Left lung (tissue), 10 donors: ENCODE measurements around the gene STX19. TPM values are rescaled to one million over a fixed set of nuclear protein-coding genes. Genes with fewer than 3 reads are reported as not detected.
"Not testable (repeated sequence)": the region's sequence is repeated elsewhere in the genome, so short reads cannot be mapped to it uniquely, and the experiment has no call there.

ENCODE experiments used
- ATAC-seq: fragments of 200-7000 bp; cut with Tn5 transposase; one replicate; pipeline ENCODE4 v1.9.1; 2020; ENCODE audit warnings: moderate library complexity
- DNase-seq, 4 donors: peaks; one replicate each; pipeline ENCODE4 v3.0.0-alpha.2; 2013 to 2020
- H3K27ac ChIP-seq, 2 donors: fragments of 200-600 bp; sonication (generic) in 1 of 2; one replicate each; pipeline versions ENCODE4 v1.5.0 to v1.8.0; 2020 to 2021
- H3K27me3 ChIP-seq, 2 donors: fragments of 200-600 bp; sonication (generic) in 1 of 2; one replicate each; pipeline versions ENCODE4 v1.5.0 to v1.8.0; 2020 to 2021
- H3K36me3 ChIP-seq, 2 donors: fragments of 200-600 bp; sonication (generic) in 1 of 2; one replicate each; pipeline versions ENCODE4 v1.5.0 to v1.8.0; 2020 to 2021
- H3K4me1 ChIP-seq, 2 donors: fragments of 200-600 bp; one replicate each; pipeline ENCODE4 v1.8.0; 2021
- H3K4me3 ChIP-seq, 2 donors: fragments of 200-600 bp; sonication (generic) in 1 of 2; one replicate each; pipeline versions ENCODE4 v1.5.0 to v1.8.0; 2020 to 2021; ENCODE audit warnings: mild to moderate bottlenecking in 1 of 2
- H3K9me3 ChIP-seq, 2 donors: fragments of 200-600 bp; sonication (generic) in 1 of 2; one replicate each; pipeline versions ENCODE4 v1.5.0 to v1.8.0; 2020 to 2021
- CTCF ChIP-seq, 2 donors: fragments of 200-600 bp; sonication (generic) in 1 of 2; IDR thresholded peaks; one replicate each; pipeline versions ENCODE4 v1.5.0 to v1.8.0; 2021; ENCODE audit warnings: antibody characterized with exemption in 2 of 2
- intact Hi-C, 2 donors: fragments of 100-400 bp; cut with DNase I; formaldehyde crosslinking; loops; one replicate each; pipeline versions ENCODE4 v1.11.2 to v1.14.2; 2022
- polyA plus RNA-seq, 6 donors: library from polyadenylated mRNA; unstranded; fragments of 120-200 nt; gene quantifications; one replicate each; pipeline ENCODE4 v1.2.1, GENCODE V29; 2013; ENCODE audit not compliant: insufficient read length in 6 of 6
- total RNA-seq, 2 donors: library from RNA; stranded (reverse); fragmentation: NEBNext Ultra II Directional; extraction: Animal tissue kit (Norgen Biotek cat#: 25700); gene quantifications; one replicate each; pipeline ENCODE4 v1.2.1, GENCODE V29; 2021
- donor health status: DM: no; HTN: yes; CAD: no.
- donor health status: DM: no; HTN: no; CAD: no.

The STX19 gene
- total and polyA plus RNA-seq, 8 donors = 2.4 to 8.5 (median 5.2) TPM

GRCh38 chr3:93969997-93970396 lies 58.4 kb downstream of the STX19 start:
- intact Hi-C loops = no loop called here
- no peak overlapping the region for H3K4me3 ChIP-seq
- no peak overlapping the region for H3K27ac ChIP-seq
- H3K4me1 ChIP-seq = peaks cover 8 to 22% of the 10 kb centered on the region in 2 donors
- peaks cover 0 to 8% of the 10 kb centered on the region in 2 donors for H3K27me3 ChIP-seq
- peaks cover 0 to 1% of the 10 kb centered on the region in 2 donors for H3K36me3 ChIP-seq
- H3K9me3 ChIP-seq = no peaks in the 10 kb centered on the region
- no peak for ATAC-seq
- TF ChIP-seq CTCF (IDR thresholded peaks at IDR 0.05) = no peak
- DNase-seq = no peak

- H3K4me3 ChIP-seq = no peak overlapping the region
- peaks cover 0 to 8% of the 10 kb centered on the region in 2 donors for H3K27me3 ChIP-seq
- H3K9me3 ChIP-seq = no peaks in the 10 kb centered on the region
- no peak for TF ChIP-seq CTCF (IDR thresholded peaks at IDR 0.05)
- intact Hi-C loops = no loop called here
- no peak overlapping the region for H3K27ac ChIP-seq
- H3K4me1 ChIP-seq = peaks cover 8 to 20% of the 10 kb centered on the region in 2 donors
- DNase-seq = no peak
- peak; percentile 15 for ATAC-seq
- H3K36me3 ChIP-seq = peaks cover 0 to 4% of the 10 kb centered on the region in 2 donors
These were observed 59.0 kb downstream of the STX19 start for GRCh38 chr3:93969443-93969842.

- H3K27me3 ChIP-seq, ATAC-seq, H3K27ac ChIP-seq, H3K9me3 ChIP-seq, intact Hi-C loops, H3K4me1 ChIP-seq, H3K36me3 ChIP-seq, DNase-seq, H3K4me3 ChIP-seq: not testable (repeated sequence)
These were observed 63.3 kb downstream of the STX19 start for GRCh38 chr3:93965106-93965505.

Other genes with a start within 250 kb of the STX19 start
- gene PROS1, start 54.7 kb downstream of the STX19 start, total RNA-seq = 100 to 1,000 TPM in 1 of 2 donors, 10 to 100 TPM in 1; 51.1 to 119 TPM
- 10 to 100 TPM; 22.7 to 27.9 (median 27.0) TPM for gene PROS1, start 54.7 kb downstream of the STX19 start, polyA plus RNA-seq
- 10 to 100 TPM; 21.5 to 25.2 TPM for gene ARL13B, start 48.4 kb downstream of the STX19 start, total RNA-seq
- gene ARL13B, start 48.4 kb downstream of the STX19 start, polyA plus RNA-seq = 10 to 100 TPM; 13.9 to 17.7 (median 15.9) TPM
- gene DHFR2, start 34.3 kb upstream of the STX19 start, total RNA-seq = 1 to 10 TPM; 6.6 to 7.4 TPM
- gene DHFR2, start 34.3 kb upstream of the STX19 start, polyA plus RNA-seq = 10 to 100 TPM; 10.0 to 11.5 (median 10.9) TPM
- 10 to 100 TPM; 13.4 to 14.5 TPM for gene NSUN3, start 34.5 kb upstream of the STX19 start, total RNA-seq
- gene NSUN3, start 34.5 kb upstream of the STX19 start, polyA plus RNA-seq = 10 to 100 TPM; 15.0 to 18.8 (median 17.0) TPM